ENCODE data around the gene DDX3X.

DNA sequence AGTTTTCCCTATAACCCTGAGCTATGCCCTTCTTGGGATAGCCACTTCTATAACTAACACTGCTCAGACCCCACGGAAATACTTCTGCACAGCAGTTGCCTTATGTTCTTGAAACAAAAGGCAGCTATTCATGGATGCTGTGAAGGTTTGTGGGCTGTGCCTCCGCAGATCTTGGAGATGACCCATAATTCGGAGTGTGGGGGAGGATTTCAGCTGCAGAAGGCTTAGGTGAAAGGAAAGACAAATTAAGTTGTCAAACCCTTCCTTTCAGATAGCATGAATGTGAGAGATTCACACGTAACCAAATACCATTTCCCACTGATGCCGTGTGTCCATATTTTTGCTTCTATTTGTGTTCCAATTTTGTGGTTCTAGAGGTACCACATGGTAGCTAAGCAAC, 75.0 kb downstream of the DDX3X start:
- TF ChIP-seq, protein P1, sequence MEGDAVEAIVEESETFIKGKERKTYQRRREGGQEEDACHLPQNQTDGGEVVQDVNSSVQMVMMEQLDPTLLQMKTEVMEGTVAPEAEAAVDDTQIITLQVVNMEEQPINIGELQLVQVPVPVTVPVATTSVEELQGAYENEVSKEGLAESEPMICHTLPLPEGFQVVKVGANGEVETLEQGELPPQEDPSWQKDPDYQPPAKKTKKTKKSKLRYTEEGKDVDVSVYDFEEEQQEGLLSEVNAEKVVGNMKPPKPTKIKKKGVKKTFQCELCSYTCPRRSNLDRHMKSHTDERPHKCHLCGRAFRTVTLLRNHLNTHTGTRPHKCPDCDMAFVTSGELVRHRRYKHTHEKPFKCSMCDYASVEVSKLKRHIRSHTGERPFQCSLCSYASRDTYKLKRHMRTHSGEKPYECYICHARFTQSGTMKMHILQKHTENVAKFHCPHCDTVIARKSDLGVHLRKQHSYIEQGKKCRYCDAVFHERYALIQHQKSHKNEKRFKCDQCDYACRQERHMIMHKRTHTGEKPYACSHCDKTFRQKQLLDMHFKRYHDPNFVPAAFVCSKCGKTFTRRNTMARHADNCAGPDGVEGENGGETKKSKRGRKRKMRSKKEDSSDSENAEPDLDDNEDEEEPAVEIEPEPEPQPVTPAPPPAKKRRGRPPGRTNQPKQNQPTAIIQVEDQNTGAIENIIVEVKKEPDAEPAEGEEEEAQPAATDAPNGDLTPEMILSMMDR (IDR thresholded peaks at IDR 0.05) = no peak
- TF ChIP-seq POLR2A (IDR thresholded peaks at IDR 0.05) = no peak
